T follicular helper cell (primary cell): ENCODE data around the gene PCDHA4.
"Not testable (repeated sequence)": the region's sequence is repeated elsewhere in the genome, so short reads cannot be mapped to it uniquely, and the experiment has no call there.

Experiments used
- DNase-seq: peaks from one replicate; pipeline ENCODE4 v3.0.0-alpha.2; 2020; ENCODE audit warnings: low read depth
- total RNA-seq, 2 experiments: gene quantifications; one replicate each; lab custom pipeline; 2026; lab: John Stamatoyannopoulos, UW

The PCDHA4 gene
- total RNA-seq = 0.04 to 0.06 reads per million in 2 experiments

- DNase-seq = no peak
These were observed at the start of gene PCDHA4 for GRCh38 chr5:140806834-140807775. Gene PCDHA4 (plus strand): TSS chr5:140807068.

- no peak for DNase-seq
These were observed 42.5 kb upstream of the PCDHA4 start for GRCh38 chr5:140764177-140764973.

GRCh38 chr5:140767444-140767843, 39.4 kb upstream of the PCDHA4 start:
- no peak for DNase-seq

GRCh38 chr5:140780512-140780911, 26.4 kb upstream of the PCDHA4 start:
- DNase-seq = no peak

- DNase-seq = no peak
These were observed 20.8 kb upstream of the PCDHA4 start, which contains the start of gene PCDHA1 for GRCh38 chr5:140785905-140786686. Gene PCDHA1 (plus strand): TSS chr5:140786140.

- DNase-seq = not testable (repeated sequence)
These were observed 19.4 kb upstream of the PCDHA4 start for GRCh38 chr5:140787422-140787821.

- not testable (repeated sequence) for DNase-seq
These were observed 18.9 kb upstream of the PCDHA4 start for GRCh38 chr5:140787849-140788504.

GRCh38 chr5:140791089-140791488, 15.8 kb upstream of the PCDHA4 start:
- no peak for DNase-seq

GRCh38 chr5:140794595-140795258, 12.1 kb upstream of the PCDHA4 start, which contains the start of gene PCDHA2:
Gene PCDHA2 (plus strand): TSS chr5:140794852.
- no peak for DNase-seq

GRCh38 chr5:140795259-140795641, 11.6 kb upstream of the PCDHA4 start:
- no peak for DNase-seq

GRCh38 chr5:140796072-140796717, 10.7 kb upstream of the PCDHA4 start:
- DNase-seq = not testable (repeated sequence)

- DNase-seq = no peak
These were observed 10.2 kb upstream of the PCDHA4 start for GRCh38 chr5:140796718-140797095.

GRCh38 chr5:140800816-140801493, 5.9 kb upstream of the PCDHA4 start, which contains the start of gene PCDHA3:
Gene PCDHA3 (plus strand): TSS chr5:140801057.
- DNase-seq = no peak

GRCh38 chr5:140801494-140801841, 5.4 kb upstream of the PCDHA4 start:
- DNase-seq = no peak

- DNase-seq = not testable (repeated sequence)
These were observed 4.5 kb upstream of the PCDHA4 start for GRCh38 chr5:140802381-140802780.

GRCh38 chr5:140802781-140803271, 4.0 kb upstream of the PCDHA4 start:
- no peak for DNase-seq

GRCh38 chr5:140808241-140808888, 1.5 kb downstream of the PCDHA4 start:
- DNase-seq = not testable (repeated sequence)

- DNase-seq = no peak
These were observed 2.0 kb downstream of the PCDHA4 start for GRCh38 chr5:140808889-140809291.
